Measurements from ENCODE around the gene PGRMC2.

The PGRMC2 gene

GRCh38 chr4:128332081-128332480, 44.5 kb upstream of the PGRMC2 start:
- H3K23ac ChIP-seq (ENCODE audit: low read length in 2 of 2) = no peak overlapping the region
- H4K91ac ChIP-seq (ENCODE audit: low read length) = no peak overlapping the region
- no peaks in the 10 kb centered on the region for H3K36me3 ChIP-seq (ENCODE audit: control insufficient read depth in 1 of 2, insufficient read depth in 2 of 2, low read depth in 1 of 2, low read length in 2 of 2)
- no peak overlapping the region for H3K4me3 ChIP-seq (ENCODE audit: insufficient read depth in 1 of 2, low read depth in 1 of 2, low read length in 2 of 2)
- no peak overlapping the region for H3K4ac ChIP-seq (ENCODE audit: low read depth in 1 of 2, low read length in 2 of 2)
- peaks cover 2% of the 10 kb centered on the region for H3K4me1 ChIP-seq (ENCODE audit: control insufficient read depth, insufficient read depth, low read depth, low read length)
- no peak overlapping the region for H2AK5ac ChIP-seq (ENCODE audit: low read length, severe bottlenecking)
- H3K9me3 ChIP-seq (ENCODE audit: control insufficient read depth, low read length) = no peaks in the 10 kb centered on the region
- no peak overlapping the region for H2BK15ac ChIP-seq (ENCODE audit: low read depth, poor library complexity, severe bottlenecking)
- peak; percentile 48 for DNase-seq
- no peak overlapping the region for H2AFZ ChIP-seq (ENCODE audit: low read depth, low read length)
- H3K79me1 ChIP-seq (replicated peaks; ENCODE audit: low read length, poor library complexity, severe bottlenecking) = no peaks in the 10 kb centered on the region
- H3K14ac ChIP-seq (ENCODE audit: low read length in 2 of 2) = no peak overlapping the region
- no peak overlapping the region for H3K27ac ChIP-seq (ENCODE audit: low read length, poor library complexity, severe bottlenecking)
- no peak overlapping the region for H2BK5ac ChIP-seq (ENCODE audit: low read depth, low read length, poor library complexity, severe bottlenecking)
- H2BK120ac ChIP-seq (ENCODE audit: low read depth, low read length) = no peak overlapping the region
- no peak overlapping the region for H3K4me2 ChIP-seq (ENCODE audit: low read length, poor library complexity, severe bottlenecking)
- no peak overlapping the region for H3K18ac ChIP-seq (ENCODE audit: low read depth in 1 of 2, low read length in 2 of 2)
- H4K8ac ChIP-seq (ENCODE audit: low read length) = no peak overlapping the region
- H2BK12ac ChIP-seq (ENCODE audit: low read length in 2 of 2) = no peak overlapping the region
- H3K27me3 ChIP-seq (ENCODE audit: control insufficient read depth in 1 of 2, insufficient read depth in 1 of 2, low read length in 2 of 2) = no peaks in the 10 kb centered on the region
- H3K9ac ChIP-seq (ENCODE audit: low read length) = no peak overlapping the region

GRCh38 chr4:128329638-128330037, 42.0 kb upstream of the PGRMC2 start:
- no peak overlapping the region for H2AFZ ChIP-seq (ENCODE audit: low read depth, low read length)
- no peaks in the 10 kb centered on the region for H3K79me1 ChIP-seq (replicated peaks; ENCODE audit: low read length, poor library complexity, severe bottlenecking)
- peaks cover 2% of the 10 kb centered on the region for H3K4me1 ChIP-seq (ENCODE audit: control insufficient read depth, insufficient read depth, low read depth, low read length)
- H3K18ac ChIP-seq (ENCODE audit: low read depth in 1 of 2, low read length in 2 of 2) = peak overlapping the region; percentile 6 to 41
- H3K4me2 ChIP-seq (ENCODE audit: low read length, poor library complexity, severe bottlenecking) = no peak overlapping the region
- no peak overlapping the region for H4K91ac ChIP-seq (ENCODE audit: low read length)
- no peak overlapping the region for H2BK5ac ChIP-seq (ENCODE audit: low read depth, low read length, poor library complexity, severe bottlenecking)
- H3K27ac ChIP-seq (ENCODE audit: low read length, poor library complexity, severe bottlenecking) = no peak overlapping the region
- no peaks in the 10 kb centered on the region for H3K9me3 ChIP-seq (ENCODE audit: control insufficient read depth, low read length)
- no peak overlapping the region for H2BK120ac ChIP-seq (ENCODE audit: low read depth, low read length)
- 100% methylated on average over 2 of the region's 4 CpGs for WGBS
- H3K14ac ChIP-seq (ENCODE audit: low read length in 2 of 2) = no peak overlapping the region
- no peak overlapping the region for H3K4ac ChIP-seq (ENCODE audit: low read depth in 1 of 2, low read length in 2 of 2)
- H3K27me3 ChIP-seq (ENCODE audit: control insufficient read depth in 1 of 2, insufficient read depth in 1 of 2, low read length in 2 of 2) = no peaks in the 10 kb centered on the region
- no peak overlapping the region for H3K4me3 ChIP-seq (ENCODE audit: insufficient read depth in 1 of 2, low read depth in 1 of 2, low read length in 2 of 2)
- no peak overlapping the region for H2BK12ac ChIP-seq (ENCODE audit: low read length in 2 of 2)
- H2BK15ac ChIP-seq (ENCODE audit: low read depth, poor library complexity, severe bottlenecking) = no peak overlapping the region
- no peak overlapping the region for H4K8ac ChIP-seq (ENCODE audit: low read length)
- peaks cover 0 to 3% of the 10 kb centered on the region in 2 experiments for H3K36me3 ChIP-seq (ENCODE audit: control insufficient read depth in 1 of 2, insufficient read depth in 2 of 2, low read depth in 1 of 2, low read length in 2 of 2)
- no peak for DNase-seq
- H2AK5ac ChIP-seq (ENCODE audit: low read length, severe bottlenecking) = no peak overlapping the region
- H3K23ac ChIP-seq (ENCODE audit: low read length in 2 of 2) = no peak overlapping the region
- no peak overlapping the region for H3K9ac ChIP-seq (ENCODE audit: low read length)

- H3K23ac ChIP-seq (ENCODE audit: low read length in 2 of 2) = no peak overlapping the region
- H4K8ac ChIP-seq (ENCODE audit: low read length) = no peak overlapping the region
- H3K4ac ChIP-seq (ENCODE audit: low read depth in 1 of 2, low read length in 2 of 2) = no peak overlapping the region
- H3K4me1 ChIP-seq (ENCODE audit: control insufficient read depth, insufficient read depth, low read depth, low read length) = peaks cover 2% of the 10 kb centered on the region
- no peak overlapping the region for H2BK15ac ChIP-seq (ENCODE audit: low read depth, poor library complexity, severe bottlenecking)
- H3K9ac ChIP-seq (ENCODE audit: low read length) = no peak overlapping the region
- no peak overlapping the region for H3K27ac ChIP-seq (ENCODE audit: low read length, poor library complexity, severe bottlenecking)
- peaks cover 0 to 3% of the 10 kb centered on the region in 2 experiments for H3K36me3 ChIP-seq (ENCODE audit: control insufficient read depth in 1 of 2, insufficient read depth in 2 of 2, low read depth in 1 of 2, low read length in 2 of 2)
- no peak overlapping the region for H4K91ac ChIP-seq (ENCODE audit: low read length)
- H3K4me2 ChIP-seq (ENCODE audit: low read length, poor library complexity, severe bottlenecking) = no peak overlapping the region
- no peaks in the 10 kb centered on the region for H3K9me3 ChIP-seq (ENCODE audit: control insufficient read depth, low read length)
- no peak overlapping the region for H2BK12ac ChIP-seq (ENCODE audit: low read length in 2 of 2)
- no peaks in the 10 kb centered on the region for H3K27me3 ChIP-seq (ENCODE audit: control insufficient read depth in 1 of 2, insufficient read depth in 1 of 2, low read length in 2 of 2)
- H2BK5ac ChIP-seq (ENCODE audit: low read depth, low read length, poor library complexity, severe bottlenecking) = no peak overlapping the region
- no peak overlapping the region for H2AFZ ChIP-seq (ENCODE audit: low read depth, low read length)
- H3K79me1 ChIP-seq (replicated peaks; ENCODE audit: low read length, poor library complexity, severe bottlenecking) = no peaks in the 10 kb centered on the region
- H2BK120ac ChIP-seq (ENCODE audit: low read depth, low read length) = no peak overlapping the region
- H2AK5ac ChIP-seq (ENCODE audit: low read length, severe bottlenecking) = no peak overlapping the region
- no peak overlapping the region for H3K18ac ChIP-seq (ENCODE audit: low read depth in 1 of 2, low read length in 2 of 2)
- no peak overlapping the region for H3K14ac ChIP-seq (ENCODE audit: low read length in 2 of 2)
- 94% methylated on average over 4 of the region's 6 CpGs for WGBS
- no peak for DNase-seq
- H3K4me3 ChIP-seq (ENCODE audit: insufficient read depth in 1 of 2, low read depth in 1 of 2, low read length in 2 of 2) = no peak overlapping the region
These were observed 40.5 kb upstream of the PGRMC2 start for GRCh38 chr4:128328106-128328505.

- no peak overlapping the region for H2BK12ac ChIP-seq (ENCODE audit: low read length in 2 of 2)
- no peak overlapping the region for H2BK5ac ChIP-seq (ENCODE audit: low read depth, low read length, poor library complexity, severe bottlenecking)
- H3K4me2 ChIP-seq (ENCODE audit: low read length, poor library complexity, severe bottlenecking) = no peak overlapping the region
- H3K9ac ChIP-seq (ENCODE audit: low read length) = no peak overlapping the region
- no peak overlapping the region for H2BK120ac ChIP-seq (ENCODE audit: low read depth, low read length)
- peaks cover 0 to 3% of the 10 kb centered on the region in 2 experiments for H3K36me3 ChIP-seq (ENCODE audit: control insufficient read depth in 1 of 2, insufficient read depth in 2 of 2, low read depth in 1 of 2, low read length in 2 of 2)
- H4K91ac ChIP-seq (ENCODE audit: low read length) = peak overlapping the region; percentile 45
- H2AK5ac ChIP-seq (ENCODE audit: low read length, severe bottlenecking) = peak overlapping the region; percentile 54
- peak overlapping the region in 1 of 2 experiments; percentile 19 for H3K18ac ChIP-seq (ENCODE audit: low read depth in 1 of 2, low read length in 2 of 2)
- no peaks in the 10 kb centered on the region for H3K27me3 ChIP-seq (ENCODE audit: control insufficient read depth in 1 of 2, insufficient read depth in 1 of 2, low read length in 2 of 2)
- peak overlapping the region in 1 of 2 experiments; percentile 64 for H3K4ac ChIP-seq (ENCODE audit: low read depth in 1 of 2, low read length in 2 of 2)
- no peak for DNase-seq
- H2BK15ac ChIP-seq (ENCODE audit: low read depth, poor library complexity, severe bottlenecking) = no peak overlapping the region
- no peak overlapping the region for H3K23ac ChIP-seq (ENCODE audit: low read length in 2 of 2)
- H2AFZ ChIP-seq (ENCODE audit: low read depth, low read length) = no peak overlapping the region
- no peaks in the 10 kb centered on the region for H3K9me3 ChIP-seq (ENCODE audit: control insufficient read depth, low read length)
- H3K27ac ChIP-seq (ENCODE audit: low read length, poor library complexity, severe bottlenecking) = peak overlapping the region; percentile 27
- no peak overlapping the region for H3K4me3 ChIP-seq (ENCODE audit: insufficient read depth in 1 of 2, low read depth in 1 of 2, low read length in 2 of 2)
- no peaks in the 10 kb centered on the region for H3K79me1 ChIP-seq (replicated peaks; ENCODE audit: low read length, poor library complexity, severe bottlenecking)
- peaks cover 7% of the 10 kb centered on the region for H3K4me1 ChIP-seq (ENCODE audit: control insufficient read depth, insufficient read depth, low read depth, low read length)
- 91% methylated on average over 1 of the region's 1 CpG for WGBS
- peak overlapping the region; percentile 39 for H4K8ac ChIP-seq (ENCODE audit: low read length)
- H3K14ac ChIP-seq (ENCODE audit: low read length in 2 of 2) = no peak overlapping the region
These were observed 35.8 kb upstream of the PGRMC2 start for GRCh38 chr4:128323401-128323800.
